ENCODE results near the gene ADAM19.

GRCh38 chr5:157530226-157530972 lies 45.2 kb downstream of the ADAM19 start:
- no peak for TF ChIP-seq REST (IDR thresholded peaks at IDR 0.05; ENCODE audit: low read depth, low read length)
- TF ChIP-seq CTCF (IDR thresholded peaks at IDR 0.05) = no peak
- TF ChIP-seq MAX (IDR thresholded peaks at IDR 0.05; ENCODE audit: low read depth) = no peak
- TF ChIP-seq YY1 (IDR thresholded peaks at IDR 0.05; ENCODE audit: low read depth) = no peak
- no peak for TF ChIP-seq TAF1 (IDR thresholded peaks at IDR 0.05; ENCODE audit: borderline replicate concordance, low read depth, low read length)

Data from SK-N-SH (cell line).